Forelimb muscle (tissue), 1 donor: ENCODE data around the gene AGRP. TPM values are rescaled to one million over a fixed set of nuclear protein-coding genes. Genes with fewer than 3 reads are reported as not detected.

ENCODE experiments used
- DNase-seq: peaks from one replicate; pipeline ENCODE4 v3.0.0-alpha.2; 2013; ENCODE audit warnings: low read depth
- polyA plus RNA-seq: library from polyadenylated mRNA; unstranded; fragments of 120-200 nt; gene quantifications from one replicate; pipeline ENCODE4 v1.2.1, GENCODE V29; 2013; ENCODE audit not compliant: insufficient read length

The AGRP gene
- polyA plus RNA-seq, 1 donor: not detected

- no peak for DNase-seq
Measured at GRCh38 chr16:67445913-67446907, 37.1 kb downstream of the AGRP start.

- no peak for DNase-seq
Measured at GRCh38 chr16:67445441-67445912, 37.9 kb downstream of the AGRP start.

- no peak for DNase-seq
Measured at GRCh38 chr16:67445126-67445426, 38.3 kb downstream of the AGRP start.

GRCh38 chr16:67444259-67445125 is 38.9 kb downstream of the AGRP start:
- no peak for DNase-seq

GRCh38 chr16:67443265-67443664 is 40.1 kb downstream of the AGRP start:
- DNase-seq: no peak

- DNase-seq: no peak
Measured at GRCh38 chr16:67442581-67443255, 40.6 kb downstream of the AGRP start.

GRCh38 chr16:67441907-67442306 is 41.4 kb downstream of the AGRP start:
- no peak for DNase-seq

GRCh38 chr16:67441271-67441753 is 42.0 kb downstream of the AGRP start:
- no peak for DNase-seq

- no peak for DNase-seq
Measured at GRCh38 chr16:67438824-67439393, 44.4 kb downstream of the AGRP start.

- DNase-seq: no peak
Measured at GRCh38 chr16:67438098-67438791, 45.1 kb downstream of the AGRP start.

- DNase-seq: no peak
Measured at GRCh38 chr16:67437513-67437912, 45.8 kb downstream of the AGRP start.

GRCh38 chr16:67436640-67437193 is 46.6 kb downstream of the AGRP start:
- DNase-seq: no peak

GRCh38 chr16:67435758-67436164 is 47.6 kb downstream of the AGRP start:
- no peak for DNase-seq

GRCh38 chr16:67433131-67433719 is 50.1 kb downstream of the AGRP start:
- DNase-seq: no peak

Other genes starting within 250 kb of the AGRP start
- gene FHOD1, start 236.1 kb downstream of the AGRP start, polyA plus RNA-seq: 24.6 TPM
- gene SLC9A5, start 234.6 kb downstream of the AGRP start, polyA plus RNA-seq: 1.2 TPM
- gene PLEKHG4, start 204.0 kb downstream of the AGRP start, polyA plus RNA-seq: 9.9 TPM
- gene KCTD19, start 156.8 kb downstream of the AGRP start, polyA plus RNA-seq: 0.32 TPM
- 0.47 TPM for gene LRRC36, start 156.7 kb downstream of the AGRP start, polyA plus RNA-seq
- 497 TPM for gene TPPP3, start 90.0 kb downstream of the AGRP start, polyA plus RNA-seq
- gene ZDHHC1, start 67.1 kb downstream of the AGRP start, polyA plus RNA-seq: 18.9 TPM
- 11.1 TPM for gene HSD11B2, start 52.4 kb downstream of the AGRP start, polyA plus RNA-seq
- 61.4 TPM for gene ATP6V0D1, start 2.4 kb downstream of the AGRP start, polyA plus RNA-seq
- gene RIPOR1, start 45.3 kb upstream of the AGRP start, polyA plus RNA-seq: 46.5 TPM
- gene CTCF, start 79.0 kb upstream of the AGRP start, polyA plus RNA-seq: 35.8 TPM
- 0.24 TPM for gene CARMIL2, start 161.6 kb upstream of the AGRP start, polyA plus RNA-seq
- 14.3 TPM for gene ACD, start 176.7 kb upstream of the AGRP start, polyA plus RNA-seq
- gene PARD6A, start 177.4 kb upstream of the AGRP start, polyA plus RNA-seq: 1.0 TPM
- 7.6 TPM for gene ENKD1, start 183.2 kb upstream of the AGRP start, polyA plus RNA-seq
- 2.4 TPM for gene C16orf86, start 183.3 kb upstream of the AGRP start, polyA plus RNA-seq
- gene GFOD2, start 235.8 kb upstream of the AGRP start, polyA plus RNA-seq: 13.5 TPM